Motor neuron (in vitro differentiated cells): ENCODE data around the gene SLC5A2. TPM values are rescaled to one million over a fixed set of nuclear protein-coding genes. Genes with fewer than 3 reads are reported as not detected.

ENCODE experiments used
- ATAC-seq, 8 experiments: fragments of 200-7000 bp; cut with Tn5 transposase; replicated peaks in 6 of 8; 2 replicates each; pipeline ENCODE4 v1.8.0; 2021; ENCODE audit warnings: mild to moderate bottlenecking in 8 of 8, moderate library complexity in 8 of 8
- H3K27ac ChIP-seq, 2 donors: fragments of 250-450 bp; sonication (Bioruptor Pico); 2 replicates each; pipeline ENCODE4 v1.9.0; 2021; ENCODE audit warnings: antibody characterized with exemption in 2 of 2, mild to moderate bottlenecking in 2 of 2, moderate library complexity in 1 of 2
- H3K4me1 ChIP-seq, 2 donors: fragments of 250-450 bp; sonication (Bioruptor Pico); replicated peaks in 1 of 2; 2 replicates each; pipeline ENCODE4 v1.6.1; 2021; ENCODE audit warnings: antibody characterized with exemption in 2 of 2, mild to moderate bottlenecking in 2 of 2, moderate library complexity in 1 of 2
- H3K4me3 ChIP-seq, 5 donors: fragments of 250-450 bp; sonication (Bioruptor Pico); 2 replicates each; pipeline ENCODE4 v1.9.0; 2021; ENCODE audit warnings: antibody characterized with exemption in 5 of 5, mild to moderate bottlenecking in 5 of 5, moderate library complexity in 4 of 5
- WGBS, 10 experiments: fragments of 450-650 bp; shearing (Covaris generic); methylation state at CpG; one replicate each; pipeline ENCODE4 v1.0.0; 2022; 5-methylcytosine and 5-hydroxymethylcytosine counted together
- in situ Hi-C, 9 experiments: fragments of 400-800 bp; cut with MboI; loops; one replicate each; pipeline ENCODE4 v1.15.0; 2021; ENCODE audit warnings: low sequenced_read_pairs in 9 of 9, low pct_unique_long_range_greater_than_20kb in 2 of 9; ENCODE audit not compliant: unreplicated experiment in 9 of 9
- total RNA-seq, 8 experiments: library from RNA; unstranded; fragments of 300-600 nt; gene quantifications; 2 replicates each; pipeline versions ENCODE4 v1.2.3 to v1.2.4, GENCODE V29; 2022

SLC5A2 gene
- total RNA-seq, 8 experiments from 2014 or later = 0.36 to 3.0 (median 2.5) TPM

- WGBS, 10 experiments = 24 to 94% (median 55%) methylated on average over 2 to 9 of the region's 11 CpGs; no CpG with 5 or more reads in 1 of the 10 experiments
- H3K4me1 ChIP-seq = peaks cover 37 to 49% of the 10 kb centered on the region in 2 donors
- in situ Hi-C loops = loop anchor here in 3 of 9 experiments (25.0 kb wide), 2 partner anchors 410 to 490 kb away; partner anchors contain the start of genes SETD1A (in 2 of the 3) and ZNF267 (in 1 of the 3)
- ATAC-seq = peak; percentile 20 to 94 (median 86)
- no peak overlapping the region for H3K27ac ChIP-seq
- H3K4me3 ChIP-seq = no peak overlapping the region
Measured at GRCh38 chr16:31451681-31452351, 31.1 kb upstream of the SLC5A2 start.

GRCh38 chr16:31452631-31453106 is 30.3 kb upstream of the SLC5A2 start:
- H3K27ac ChIP-seq = no peak overlapping the region

GRCh38 chr16:31453255-31454204 is 29.4 kb upstream of the SLC5A2 start:
- in situ Hi-C loops = loop anchor here in 3 of 9 experiments (25.0 kb wide), 2 partner anchors 409 to 491 kb away; partner anchors contain the start of genes SETD1A (in 2 of the 3) and ZNF267 (in 1 of the 3)
- peak overlapping the region in 1 of 2 donors; percentile 22 for H3K27ac ChIP-seq
- peaks cover 49 to 58% of the 10 kb centered on the region in 2 donors for H3K4me1 ChIP-seq
- ATAC-seq = peak; percentile 4 to 53 (median 45)
- peak overlapping the region in 2 of 5 donors; percentile 8 to 10 for H3K4me3 ChIP-seq
- WGBS, 10 experiments = 0 to 100% (median 21%) methylated on average over 1 to 8 of the region's 20 CpGs

More at GRCh38 chr16:31452631-31453106, 30.3 kb upstream of the SLC5A2 start:
- peak in 3 of 8 experiments; percentile 17 to 61 (median 59) for ATAC-seq
- Histone ChIP-seq H3K4me1 (peaks cover 45 to 56% of the 10 kb centered on the region in 2 donors), H3K4me3 (no peak overlapping the region)
- WGBS, 10 experiments = 0 to 70% (median 40%) methylated on average over 1 to 3 of the region's 3 CpGs; no CpG with 5 or more reads in 2 of the 10 experiments
- in situ Hi-C loops = loop anchor here in 3 of 9 experiments (25.0 kb wide), 2 partner anchors 410 to 490 kb away; partner anchors contain the start of genes SETD1A (in 2 of the 3) and ZNF267 (in 1 of the 3)

- in situ Hi-C loops = loop anchor here in 3 of 9 experiments (25.0 kb wide), 2 partner anchors 407 to 493 kb away; partner anchors contain the start of genes SETD1A (in 2 of the 3) and ZNF267 (in 1 of the 3)
- Histone ChIP-seq H3K4me3 (peak overlapping the region in 1 of 5 donors; percentile 13), H3K27ac (peak overlapping the region in 1 of 2 donors; percentile 11), H3K4me1 (peaks cover 53 to 58% of the 10 kb centered on the region in 2 donors)
- 60 to 100% (median 77%) methylated on average over 1 to 9 of the region's 17 CpGs; no CpG with 5 or more reads in 2 of the 10 experiments for WGBS, 10 experiments
- ATAC-seq = no peak
Measured at GRCh38 chr16:31455601-31456314, 27.2 kb upstream of the SLC5A2 start.

- no peak overlapping the region for H3K27ac ChIP-seq
- H3K4me1 ChIP-seq = peaks cover 51 to 53% of the 10 kb centered on the region in 2 donors
Measured at GRCh38 chr16:31456988-31457360, 25.9 kb upstream of the SLC5A2 start.

GRCh38 chr16:31458073-31458843 is 24.7 kb upstream of the SLC5A2 start:
- 0 to 15% (median 2%) methylated on average over 3 to 12 of the region's 42 CpGs; no CpG with 5 or more reads in 2 of the 10 experiments for WGBS, 10 experiments
- Histone ChIP-seq H3K27ac (peak overlapping the region; percentile 100), H3K4me1 (peaks cover 44 to 47% of the 10 kb centered on the region in 2 donors), H3K4me3 (peak overlapping the region; percentile 67 to 87 (median 75))
- in situ Hi-C loops = loop anchor here in 3 of 9 experiments (25.0 kb wide), 2 partner anchors 404 to 496 kb away; partner anchors contain the start of genes SETD1A (in 2 of the 3) and ZNF267 (in 1 of the 3)
- ATAC-seq = peak in 3 of 8 experiments; percentile 3 to 11 (median 4)

More at GRCh38 chr16:31456988-31457360, 25.9 kb upstream of the SLC5A2 start:
- ATAC-seq = no peak
- peak overlapping the region in 3 of 5 donors; percentile 71 to 78 (median 75) for H3K4me3 ChIP-seq
- in situ Hi-C loops = loop anchor here in 3 of 9 experiments (25.0 kb wide), 2 partner anchors 405 to 495 kb away; partner anchors contain the start of genes SETD1A (in 2 of the 3) and ZNF267 (in 1 of the 3)
- 50 to 100% (median 76%) methylated on average over 1 to 3 of the region's 8 CpGs; no CpG with 5 or more reads in 2 of the 10 experiments for WGBS, 10 experiments

GRCh38 chr16:31458844-31459686 is 23.9 kb upstream of the SLC5A2 start, which contains the start of gene ARMC5:
Gene ARMC5 (plus strand): TSS chr16:31459501. CDS start chr16:31459525, 24 bp downstream.
- Histone ChIP-seq H3K27ac (peak within 1 kb of the TSS; percentile 100), H3K4me3 (peak within 1 kb of the TSS; percentile 67 to 87 (median 75)), H3K4me1 (peaks cover 36 to 39% of the 10 kb centered on the region in 2 donors)
- WGBS, 10 experiments = 0 to 2% (median 0%) methylated on average over 2 to 23 of the region's 91 CpGs; no CpG with 5 or more reads in 5 of the 10 experiments
- ATAC-seq = peak; percentile 70 to 85 (median 80)
- in situ Hi-C loops = loop anchor here in 3 of 9 experiments (25.0 kb wide), 2 partner anchors 403 to 497 kb away; partner anchors contain the start of genes SETD1A (in 2 of the 3) and ZNF267 (in 1 of the 3)

- H3K4me1 ChIP-seq = peaks cover 28 to 32% of the 10 kb centered on the region in 2 donors
- peak overlapping the region; percentile 100 for H3K27ac ChIP-seq
- WGBS, 10 experiments = 0 to 34% (median 5%) methylated on average over 2 to 18 of the region's 61 CpGs
- in situ Hi-C loops = loop anchor here in 3 of 9 experiments (25.0 kb wide), 2 partner anchors 402 to 498 kb away; partner anchors contain the start of genes SETD1A (in 2 of the 3) and ZNF267 (in 1 of the 3)
- H3K4me3 ChIP-seq = peak overlapping the region; percentile 67 to 87 (median 75)
- ATAC-seq = peak; percentile 60 to 84 (median 80)
Measured at GRCh38 chr16:31459687-31460581, 23.0 kb upstream of the SLC5A2 start.

GRCh38 chr16:31460582-31461002 is 22.3 kb upstream of the SLC5A2 start:
- in situ Hi-C loops = loop anchor here in 3 of 9 experiments (25.0 kb wide), 2 partner anchors 402 to 498 kb away; partner anchors contain the start of genes SETD1A (in 2 of the 3) and ZNF267 (in 1 of the 3)
- H3K4me3 ChIP-seq = peak overlapping the region; percentile 39 to 87 (median 67)
- peak overlapping the region; percentile 55 to 81 for H3K27ac ChIP-seq
- H3K4me1 ChIP-seq = peaks cover 21 to 26% of the 10 kb centered on the region in 2 donors
- 0 to 78% (median 69%) methylated on average over 3 to 8 of the region's 8 CpGs for WGBS, 10 experiments
- ATAC-seq = no peak
